Hematopoietic multipotent progenitor cell treated with erythropoietin and hydrocortisone succinate and interleukin-3 and kit ligand, for 8 days (in vitro differentiated cells): ENCODE results near the gene SSTR5.

Experiments
- DNase-seq: peaks from one replicate; pipeline ENCODE4 v3.0.0-alpha.2; 2015

Gene SSTR5

DNA sequence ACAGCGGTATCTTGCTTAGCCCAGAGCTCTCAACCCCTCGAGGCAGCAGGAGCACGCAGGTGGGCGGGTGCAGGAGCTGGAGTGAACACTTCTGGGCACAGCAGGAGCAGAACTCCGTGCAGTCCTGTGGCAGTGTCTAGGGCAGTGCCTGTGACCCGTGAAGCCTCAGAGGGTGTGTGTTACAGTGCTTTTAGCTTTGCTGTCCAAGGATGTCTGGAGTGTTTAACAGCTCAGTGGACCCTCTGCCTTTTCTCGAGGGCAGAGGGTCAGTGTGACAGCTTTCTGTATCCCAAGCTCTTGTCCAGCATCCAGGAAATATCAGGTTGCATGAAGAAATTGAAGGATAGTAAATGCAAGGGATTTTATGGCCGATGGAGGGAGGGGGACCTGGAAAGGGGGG is 16.4 kb upstream of the SSTR5 start:
- DNase-seq, result no peak

DNA sequence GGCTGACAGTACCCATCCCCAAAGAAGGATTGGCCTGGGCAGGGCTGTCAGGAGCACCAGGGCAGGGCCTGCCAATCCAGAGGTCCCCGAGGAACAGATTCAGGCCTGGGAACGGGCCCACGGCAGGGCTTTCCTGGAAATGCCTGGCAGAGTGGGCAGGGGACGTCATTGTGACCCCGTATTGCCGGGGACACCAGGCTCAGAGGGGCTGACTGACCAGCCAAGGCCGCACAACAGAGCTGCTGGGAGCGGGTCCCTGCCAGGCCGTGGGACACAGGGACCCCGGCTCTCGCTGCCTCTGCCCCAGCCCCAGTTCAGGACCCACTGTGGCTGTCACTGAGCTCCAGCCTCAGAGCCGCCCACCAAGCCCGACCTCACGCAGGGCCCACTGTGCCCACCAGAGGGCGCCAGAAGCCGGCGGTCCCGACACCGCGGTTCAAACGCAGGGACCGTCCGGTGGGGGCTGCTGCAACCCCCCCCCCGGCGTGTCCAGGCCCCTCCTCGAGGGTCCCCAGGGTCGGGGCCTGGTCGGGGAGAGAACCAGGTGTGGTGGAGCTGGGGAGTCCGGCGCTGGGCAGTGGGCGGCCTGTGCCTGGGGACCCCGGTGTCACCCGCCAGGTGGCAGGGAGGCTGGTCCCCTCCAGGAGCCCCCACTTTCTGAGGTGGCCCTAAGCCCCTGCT is 15.2 kb upstream of the SSTR5 start:
- DNase-seq, result peak; percentile 5

DNA sequence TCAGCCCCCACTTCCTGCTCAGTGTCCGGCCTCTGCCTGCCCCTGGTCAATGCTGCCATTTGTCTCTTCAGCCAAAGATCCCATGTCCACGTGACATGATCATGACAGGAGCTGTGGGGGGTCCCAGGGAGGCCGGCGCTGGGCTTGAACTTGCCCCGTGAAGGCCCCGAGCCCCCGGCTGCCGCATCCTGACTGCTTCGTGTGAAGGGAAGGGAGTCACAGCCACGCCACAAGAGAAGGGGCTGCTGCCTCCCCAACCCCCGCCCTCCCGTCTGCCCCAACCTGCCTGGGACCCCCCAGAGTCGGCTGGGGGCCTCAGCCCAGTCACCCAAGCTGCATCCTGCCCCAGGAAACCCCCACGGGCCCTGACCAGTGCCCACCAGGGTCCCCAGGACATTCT is 14.3 kb upstream of the SSTR5 start:
- DNase-seq, result no peak

DNA sequence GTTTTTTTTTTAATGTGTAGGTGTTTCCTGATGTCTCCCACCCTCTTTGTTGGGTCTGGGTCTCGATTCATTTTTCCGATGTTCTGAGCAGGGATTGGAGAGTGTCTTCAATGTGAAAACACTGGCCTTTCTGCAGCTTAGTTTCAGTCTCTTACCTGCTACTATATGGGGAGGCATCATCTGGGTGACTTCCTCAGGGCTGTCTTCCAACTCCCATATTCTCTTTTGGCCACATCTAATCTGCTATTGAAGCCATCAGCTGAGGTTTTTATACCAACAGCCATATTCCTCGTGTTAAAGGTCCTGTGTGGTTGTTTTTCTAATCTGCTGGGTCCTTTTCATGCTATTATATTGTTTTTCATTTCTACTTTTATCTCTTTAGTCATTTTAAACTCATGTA is 13.2 kb upstream of the SSTR5 start:
- no peak for DNase-seq

DNA sequence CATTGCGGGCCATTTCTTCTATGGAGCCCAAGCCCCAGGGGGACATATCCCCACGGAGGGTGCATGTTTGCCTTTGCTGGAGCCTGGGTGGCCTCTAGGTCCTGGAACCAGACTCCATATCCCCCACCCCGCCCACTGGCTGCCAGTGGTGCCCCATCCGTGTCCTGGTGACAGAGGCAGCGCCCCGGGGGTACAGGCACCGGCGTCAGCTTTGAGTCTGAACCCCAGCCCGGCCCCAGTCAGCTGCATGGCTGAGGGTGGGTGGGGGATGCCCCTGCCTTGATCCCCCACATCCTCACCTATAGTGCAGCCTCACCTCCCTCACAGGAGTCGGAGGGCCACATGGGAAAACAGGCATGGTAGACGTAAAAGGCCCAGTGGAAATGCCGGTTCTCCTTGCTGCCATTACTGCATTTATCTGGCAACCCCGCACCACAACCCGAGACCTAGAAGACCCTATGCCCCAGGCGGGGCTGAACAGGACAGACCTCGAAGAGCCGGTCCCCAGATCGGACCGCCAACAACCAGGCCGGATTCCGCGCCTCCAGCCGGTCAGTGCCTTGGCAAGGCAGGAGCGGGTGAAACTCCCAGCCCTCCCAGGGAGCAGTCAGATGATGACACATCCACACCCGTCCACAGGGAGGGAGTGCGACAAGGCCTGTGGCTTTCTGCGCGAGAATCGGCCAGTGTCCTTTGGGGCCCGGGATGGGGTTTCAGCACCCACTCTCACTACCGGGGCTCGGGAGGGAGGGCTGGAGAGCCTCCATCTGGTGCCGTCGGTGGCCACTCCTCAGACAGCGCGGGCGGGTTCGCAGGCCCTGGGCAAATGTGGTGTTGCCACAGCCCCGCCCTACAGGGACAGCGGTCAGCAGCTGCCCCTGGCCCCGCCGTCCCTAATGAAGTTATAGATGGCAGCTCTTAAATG is 11.9 kb upstream of the SSTR5 start:
- DNase-seq, result no peak

DNA sequence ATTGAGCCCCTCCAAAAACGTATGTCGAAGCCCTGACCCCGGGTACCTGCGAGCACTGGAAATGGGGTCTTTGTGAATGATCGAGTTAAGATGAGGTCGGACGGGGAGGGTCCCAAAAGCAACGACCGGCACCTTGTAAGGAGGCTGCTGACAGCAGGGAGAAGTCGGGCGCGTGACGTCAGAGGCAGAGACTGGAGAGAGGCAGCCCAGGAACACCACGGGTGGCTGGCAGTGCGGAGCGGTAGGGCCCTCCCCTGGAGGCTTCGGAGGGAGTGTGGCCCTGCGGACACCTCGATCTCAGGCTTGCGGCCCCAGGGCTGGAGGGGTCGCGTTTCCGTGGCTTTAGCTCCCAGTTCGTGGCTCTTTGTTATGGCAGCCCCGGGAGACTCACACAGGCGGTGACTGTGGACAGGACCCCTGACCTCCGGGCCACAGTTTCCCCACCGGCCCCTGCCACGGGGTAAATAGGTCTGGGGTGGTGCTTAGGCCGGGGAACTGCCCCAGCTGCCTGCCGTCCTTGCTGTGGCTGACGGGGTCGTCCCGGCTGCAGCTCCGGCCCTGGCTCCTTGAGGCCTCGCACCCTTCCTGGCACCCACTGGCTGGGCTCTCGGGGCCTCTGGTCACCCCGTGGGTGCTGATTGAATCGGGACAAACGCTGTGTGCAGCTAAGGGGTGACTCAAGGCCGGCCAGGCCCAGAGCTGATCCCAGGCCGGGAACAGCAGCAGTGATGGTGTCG is 10.6 kb upstream of the SSTR5 start:
- DNase-seq, result no peak

DNA sequence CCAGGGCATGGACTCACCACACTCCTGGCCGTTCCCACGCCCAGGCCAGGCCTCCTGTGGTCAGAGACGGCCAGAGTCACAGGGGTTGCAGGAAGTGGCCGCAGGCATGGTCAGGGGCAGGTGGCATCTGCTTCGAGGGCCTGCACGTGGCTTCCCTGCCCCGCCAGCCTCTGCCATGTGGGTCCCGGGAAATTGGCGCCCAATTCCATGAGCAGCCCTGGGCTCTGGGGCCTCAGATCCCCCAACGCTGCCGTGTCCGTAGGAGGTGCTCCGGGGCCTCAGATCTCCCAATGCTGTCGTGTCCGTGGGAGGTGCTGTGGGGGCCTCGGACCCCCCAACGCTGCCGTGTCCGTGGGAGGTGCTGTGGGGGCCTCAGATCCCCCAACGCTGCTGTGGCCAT is 9.7 kb upstream of the SSTR5 start:
- DNase-seq, result no peak

DNA sequence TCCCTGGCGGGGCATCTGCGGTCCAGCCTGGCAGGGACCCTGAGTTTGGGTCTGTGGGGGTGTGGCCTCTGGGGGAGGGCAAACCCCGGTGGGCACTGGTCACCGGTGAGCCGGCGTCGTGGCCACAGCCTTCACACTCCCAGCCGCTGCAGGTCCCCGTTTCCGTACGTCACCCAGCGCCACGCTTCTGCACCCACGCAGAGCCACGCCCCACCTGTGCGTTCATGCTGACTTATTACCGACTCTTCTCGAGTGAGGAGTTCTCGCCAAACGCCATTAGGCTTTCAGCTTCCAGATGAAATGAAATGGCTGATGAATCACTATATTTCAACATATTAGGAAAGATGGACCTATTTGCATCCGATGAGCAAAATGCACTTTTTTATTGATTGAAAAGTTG is 8.8 kb upstream of the SSTR5 start:
- DNase-seq, result no peak

DNA sequence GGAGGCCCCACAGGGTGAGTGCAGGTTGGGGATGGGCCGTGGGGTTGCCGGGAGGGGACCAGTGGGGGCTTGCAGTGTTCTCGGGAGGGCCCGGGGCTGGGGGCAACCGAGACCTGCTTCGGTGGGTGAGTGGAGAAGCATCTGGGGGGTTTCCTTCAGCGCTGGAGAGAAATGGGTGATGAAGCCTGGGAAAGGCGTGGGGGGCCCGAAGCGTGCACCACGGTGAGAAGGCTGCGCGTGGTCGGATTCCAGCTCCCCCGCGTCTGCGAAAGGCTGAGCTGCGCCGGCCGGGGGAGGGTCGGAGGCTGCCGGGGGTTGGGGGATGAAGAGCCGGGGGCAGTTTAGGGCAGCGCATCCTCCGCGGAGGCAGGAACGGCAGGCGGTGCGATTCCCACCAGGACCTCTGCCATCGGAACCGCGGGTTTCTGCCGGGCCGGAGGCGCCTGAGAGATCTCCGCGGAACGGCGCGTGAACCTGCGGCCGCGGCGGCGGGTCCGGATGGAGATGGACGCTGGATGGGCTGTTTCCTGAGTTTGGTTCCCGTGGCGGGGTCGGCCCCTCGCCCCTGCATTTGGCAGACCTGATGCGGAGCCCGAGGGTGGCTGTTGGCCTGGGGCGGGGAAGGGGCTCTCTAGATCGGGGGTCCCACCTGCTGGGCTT is 6.9 kb upstream of the SSTR5 start:
- DNase-seq, result no peak

DNA sequence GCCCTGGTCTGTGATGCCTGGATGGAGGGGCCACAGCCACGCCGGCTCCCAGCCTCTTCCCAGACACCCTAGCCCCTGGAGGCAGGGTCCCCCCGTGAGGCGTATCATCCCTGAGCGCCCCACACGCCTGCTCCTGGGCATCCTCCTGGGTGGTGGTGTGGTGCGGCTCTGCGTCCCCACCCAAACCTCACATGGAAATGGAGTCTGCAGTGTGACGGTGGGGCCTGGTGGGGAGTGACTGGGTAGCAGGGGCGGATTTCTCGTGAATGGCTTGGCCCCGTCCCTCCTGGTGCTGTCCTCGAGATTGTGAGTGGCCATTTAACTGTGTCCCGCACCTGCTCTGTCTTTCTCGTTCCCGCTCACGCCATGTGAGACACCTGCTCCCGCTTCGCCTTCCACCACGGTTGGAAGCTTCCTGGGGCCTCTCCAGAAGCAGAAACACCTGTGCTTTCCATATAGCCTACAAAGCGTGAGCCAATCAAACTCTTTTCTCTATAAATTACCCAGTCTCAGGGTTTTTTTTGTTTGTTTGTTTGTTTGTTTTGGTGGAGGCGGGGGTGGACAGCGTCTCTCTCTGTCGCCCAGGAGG is 5.9 kb upstream of the SSTR5 start:
- DNase-seq, result no peak

DNA sequence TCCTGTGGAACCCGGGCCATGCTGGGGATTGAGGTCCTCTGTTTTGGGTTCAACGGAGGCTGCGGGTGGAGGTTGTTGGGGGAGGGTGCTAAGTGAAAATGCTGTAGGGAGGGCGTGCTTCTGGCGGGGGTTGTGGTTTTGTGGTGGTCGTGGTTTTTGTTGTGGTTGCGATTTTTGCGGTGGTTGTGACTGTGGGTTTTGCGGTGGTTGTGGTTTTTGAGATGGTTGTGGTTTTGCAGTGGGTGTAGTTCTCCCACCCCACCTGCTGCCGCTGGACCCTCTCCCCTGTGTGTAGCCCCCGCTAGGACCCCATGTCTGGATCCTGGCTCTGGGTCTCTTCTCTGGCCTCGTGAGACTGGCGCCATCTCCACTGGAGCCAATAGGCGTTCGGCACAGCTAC is 4.9 kb upstream of the SSTR5 start:
- no peak for DNase-seq

DNA sequence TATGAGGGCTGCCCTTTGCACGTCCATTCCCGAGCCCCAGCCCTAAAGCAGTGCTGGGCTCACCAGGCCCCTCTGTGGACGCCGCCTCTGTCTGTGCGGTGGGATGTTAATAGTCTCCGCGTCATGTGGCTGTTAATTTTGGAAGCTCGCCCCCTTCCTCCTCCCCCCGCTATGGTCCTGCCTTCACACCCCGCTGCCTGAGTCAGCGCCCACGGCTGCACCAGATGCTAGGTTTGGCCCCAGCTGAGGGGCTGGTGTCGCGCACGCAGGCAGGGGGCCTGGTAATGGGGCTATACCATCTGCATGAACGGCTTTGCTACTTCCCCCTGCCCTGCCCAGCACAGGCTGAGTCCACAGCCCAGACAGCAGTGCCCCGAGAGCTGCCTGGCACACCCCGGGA is 4.1 kb upstream of the SSTR5 start:
- no peak for DNase-seq

DNA sequence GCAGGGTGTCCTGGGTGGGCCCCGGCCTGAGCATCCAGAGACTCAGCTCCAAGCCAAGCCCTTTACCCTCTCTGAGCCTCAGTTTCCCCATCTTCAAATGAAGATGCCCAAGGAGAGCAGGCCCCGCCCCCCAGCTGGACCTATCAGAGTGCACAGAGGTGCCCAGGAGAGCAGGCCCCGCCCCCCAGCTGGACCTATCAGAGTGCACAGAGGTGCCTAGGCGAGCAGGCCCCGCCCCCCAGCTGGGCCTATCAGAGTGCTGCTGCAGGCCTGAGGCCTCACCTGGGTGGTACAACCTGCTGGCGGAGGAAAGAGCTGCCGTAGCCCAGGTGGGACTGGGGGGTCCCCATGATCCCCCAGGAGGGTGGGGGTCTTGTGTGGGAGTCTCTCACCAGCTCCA is 3.4 kb upstream of the SSTR5 start:
- no peak for DNase-seq

DNA sequence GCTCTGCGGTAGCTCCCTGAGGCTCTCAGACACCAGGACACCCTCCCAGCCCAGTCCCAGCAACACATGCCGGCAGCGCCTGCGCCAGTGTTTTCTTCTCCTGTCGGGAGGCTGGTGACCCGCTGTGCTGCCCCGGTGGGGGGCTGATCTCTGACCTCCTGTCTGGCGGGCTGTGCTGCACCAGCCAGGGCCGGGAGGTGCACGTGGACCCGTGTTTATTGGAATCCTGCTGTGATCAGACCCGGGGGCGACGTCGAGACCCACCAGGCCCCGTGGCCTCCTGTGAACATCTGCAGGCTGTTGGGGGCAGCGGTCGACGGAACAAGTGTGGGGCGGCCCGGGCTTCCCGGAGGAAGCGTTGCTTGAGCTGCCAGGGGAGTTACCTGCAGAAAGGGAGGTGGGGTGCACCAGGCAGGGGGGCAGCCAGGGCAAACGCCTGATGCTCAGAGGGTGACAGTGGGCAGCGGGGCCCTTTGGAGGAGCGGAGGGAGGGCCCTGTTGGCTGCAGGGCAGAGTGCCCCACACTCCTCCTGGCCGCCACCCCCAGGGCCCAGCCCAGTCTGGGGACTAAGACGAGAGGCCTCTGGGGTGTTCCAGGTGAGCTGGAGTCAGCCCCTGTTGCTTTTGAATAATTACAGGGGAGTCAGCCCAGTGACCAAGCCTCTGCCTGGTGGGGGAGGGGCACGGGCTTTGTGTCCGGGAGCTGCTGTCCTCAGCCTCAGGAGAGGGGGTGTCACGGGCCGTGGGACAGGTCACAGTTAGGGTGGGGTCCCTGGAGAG is 2.3 kb upstream of the SSTR5 start:
- no peak for DNase-seq

DNA sequence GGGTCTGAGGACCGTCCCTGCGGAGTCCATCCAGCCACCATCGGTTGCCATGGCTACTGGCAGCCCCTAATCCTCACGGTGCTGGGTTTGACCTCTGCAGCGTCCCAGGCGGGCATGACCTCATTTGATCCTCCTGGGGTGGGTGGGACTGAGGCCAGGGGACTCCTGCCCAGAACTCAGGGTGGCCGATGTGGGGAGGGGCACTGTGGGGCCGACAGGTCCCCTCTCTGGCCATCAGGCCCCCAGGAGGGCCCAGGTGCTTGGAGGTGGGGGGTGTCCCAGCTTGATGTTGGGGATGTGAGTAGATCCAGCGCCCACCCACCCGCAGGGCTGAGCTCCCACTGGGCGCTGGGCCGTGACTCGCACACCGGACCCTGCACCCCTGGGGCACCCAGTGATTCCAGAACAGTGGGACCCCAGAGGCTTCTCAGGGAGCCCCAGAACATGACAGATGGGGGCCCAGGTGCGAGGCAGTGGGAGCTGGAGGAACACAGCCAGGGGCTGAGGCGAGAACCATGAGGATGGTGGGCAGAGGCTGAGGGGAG is 1.6 kb upstream of the SSTR5 start:
- DNase-seq, result no peak

DNA sequence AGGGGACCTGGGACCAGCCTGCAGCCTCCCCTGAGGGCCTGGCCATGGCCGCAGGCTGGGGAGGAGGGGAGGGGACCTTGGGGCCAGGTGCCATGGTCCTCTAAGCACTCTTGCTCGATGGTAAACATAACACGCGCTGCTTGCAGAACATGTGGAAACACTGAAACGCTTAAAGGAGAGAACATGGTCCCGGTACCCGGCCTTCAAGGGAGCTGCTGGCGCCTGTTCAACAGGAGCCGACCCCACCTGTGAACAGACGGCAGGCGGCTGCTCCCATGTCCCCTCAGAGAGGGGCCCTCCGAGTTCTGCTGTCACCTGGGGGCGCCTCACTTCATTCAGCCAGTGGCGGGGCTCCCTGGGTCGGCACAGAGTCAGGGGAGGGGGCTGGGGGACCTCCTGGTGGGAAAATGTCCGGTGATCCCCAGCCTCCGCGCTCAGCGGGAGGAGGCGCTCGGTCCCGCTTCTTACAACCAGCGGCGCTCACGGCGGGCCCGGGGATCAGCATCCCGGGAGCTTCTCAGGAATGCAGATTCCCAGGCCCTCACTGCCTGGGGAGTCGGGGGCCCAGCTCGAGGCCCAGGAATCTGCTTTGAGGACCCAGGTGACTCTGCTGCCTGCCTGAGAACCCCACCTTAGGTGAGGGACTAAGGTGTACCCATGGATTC is 854 bp upstream of the SSTR5 start:
- DNase-seq, result no peak

DNA sequence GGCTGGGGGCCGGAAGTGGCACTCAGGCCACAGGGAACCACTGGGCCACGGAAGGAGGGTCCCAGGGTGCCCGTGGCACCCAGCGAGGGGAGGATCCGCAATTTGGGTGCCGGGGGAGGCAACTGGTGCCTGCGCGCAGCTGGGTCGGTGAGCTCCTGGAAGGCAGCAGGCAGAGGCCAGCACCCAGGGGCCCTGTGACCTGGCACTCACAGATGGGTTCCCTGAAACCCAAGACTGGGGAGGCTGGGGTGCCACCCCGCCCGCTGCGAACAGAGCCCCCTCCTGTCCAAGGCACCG is 663 bp downstream of the SSTR5 start:
- DNase-seq, result no peak

DNA sequence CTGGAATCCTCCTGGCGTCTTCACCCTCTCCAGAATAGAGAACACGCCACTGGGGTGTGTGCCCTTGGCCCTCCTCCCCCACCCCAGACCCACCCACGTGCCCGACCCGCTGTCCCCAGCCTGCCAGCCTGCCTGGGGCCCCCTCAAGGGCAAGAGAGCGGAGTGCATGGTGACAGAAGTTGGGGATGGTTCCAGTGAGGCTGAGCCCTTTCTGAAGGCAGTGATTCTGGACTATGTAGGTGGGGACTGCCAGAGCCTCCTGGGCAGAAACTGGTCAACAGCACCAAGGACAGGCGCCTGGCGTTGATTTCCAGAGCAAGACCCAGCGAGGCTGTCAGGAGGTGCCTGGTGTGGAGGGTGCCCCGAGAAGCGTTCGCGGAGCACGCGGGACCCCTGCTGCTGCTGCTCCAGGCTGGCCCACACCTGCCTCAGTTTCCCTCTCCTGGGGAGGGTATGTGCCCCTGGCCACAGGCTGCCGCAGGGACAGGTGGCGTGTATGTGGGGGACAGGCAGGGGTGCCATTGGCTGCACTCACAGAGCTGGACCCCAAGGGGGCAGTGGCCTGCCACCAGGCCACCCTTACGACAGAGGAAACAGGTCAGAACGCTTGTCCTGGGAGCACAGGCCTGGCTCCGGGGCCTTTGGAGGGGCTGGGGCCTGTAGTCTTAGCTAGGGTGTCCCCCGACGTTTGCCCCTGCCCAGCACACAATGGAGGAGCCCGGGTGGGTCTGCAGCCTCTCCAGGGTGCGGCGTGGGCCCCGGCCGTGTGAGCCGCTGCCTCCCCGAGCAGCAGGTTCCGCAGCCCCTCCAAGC is 1.2 kb downstream of the SSTR5 start:
- DNase-seq, result no peak

DNA sequence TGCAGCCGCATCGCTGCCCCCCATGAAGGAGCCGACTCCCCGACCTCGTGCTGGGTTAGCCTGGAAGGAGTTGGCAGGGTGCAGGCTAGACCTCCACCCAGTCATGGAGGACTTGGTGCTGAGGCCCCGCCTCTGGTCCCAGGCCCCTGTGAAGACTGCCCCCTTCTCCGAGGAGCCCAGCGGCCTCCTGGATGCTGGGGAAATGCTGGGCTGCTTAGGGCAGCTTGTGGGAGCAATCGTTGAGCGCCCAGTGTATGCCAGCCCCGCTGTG is 1.8 kb downstream of the SSTR5 start:
- no peak for DNase-seq

DNA sequence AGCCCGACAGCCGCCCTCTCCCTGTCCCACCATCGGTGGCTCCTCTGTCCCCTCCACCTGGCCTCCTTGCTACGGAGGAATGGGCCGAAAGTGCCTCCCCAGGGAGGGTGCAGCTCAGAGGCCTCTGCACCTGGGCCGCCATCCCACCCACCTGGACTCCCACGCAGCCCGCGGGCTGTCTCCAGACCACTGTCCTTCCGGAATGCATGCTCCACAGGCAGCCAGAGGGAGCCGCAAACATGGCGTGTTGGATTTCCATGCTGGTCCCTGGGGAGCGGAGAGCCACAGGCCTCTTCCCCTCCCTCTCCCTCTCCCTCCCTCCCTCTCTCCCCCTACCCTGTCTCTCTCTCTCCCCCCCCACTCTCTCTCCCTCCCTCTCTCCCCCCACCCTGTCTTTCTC is 3.0 kb downstream of the SSTR5 start:
- DNase-seq, result no peak
